Erythroblast (primary cell): ENCODE data around the gene DOCK1.

Experiments used
- GATA1 ChIP-seq: IDR thresholded peaks from 2 replicates; pipeline ENCODE4 v1.6.1; 2011; ENCODE audit warnings: low read depth, mild to moderate bottlenecking, control low read depth, low read length, moderate library complexity
- POLR2A ChIP-seq: IDR thresholded peaks from 2 replicates; pipeline ENCODE4 v1.6.1; 2011; ENCODE audit warnings: mild to moderate bottlenecking, low read length

DNA sequence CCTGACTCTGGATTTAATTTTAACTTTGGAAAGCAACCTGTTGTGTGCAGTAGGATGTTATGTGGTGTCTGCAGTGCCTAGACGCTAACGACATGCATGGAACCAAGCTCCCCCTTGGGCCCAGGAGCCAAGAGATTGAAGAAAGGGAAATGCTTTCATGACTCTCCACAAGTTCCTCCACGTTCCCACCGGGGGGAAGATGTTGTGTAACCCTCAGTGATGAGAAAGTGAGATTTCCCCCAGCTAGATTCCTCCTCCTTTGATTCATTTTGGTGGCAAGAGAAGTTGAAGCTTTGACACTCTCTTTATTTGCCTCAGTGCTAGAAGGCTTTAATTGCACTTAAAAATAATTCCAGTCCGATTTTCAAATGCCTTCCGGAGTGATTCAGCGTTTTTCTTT is 449.0 kb downstream of the DOCK1 start:
- no peak for TF ChIP-seq POLR2A
- TF ChIP-seq GATA1, result no peak
